NCI-H526 treated with DMSO at 0.1 percent for 48 hours (cell line): ENCODE measurements around the gene FCHSD2.

Experiments used
- DNase-seq: peaks from one replicate; lab custom pipeline; 2025; lab: John Stamatoyannopoulos, UW

Gene FCHSD2

GRCh38 chr11:72969894-72970335, 172.2 kb downstream of the FCHSD2 start:
- no peak for DNase-seq

GRCh38 chr11:72968390-72968789, 173.7 kb downstream of the FCHSD2 start:
- DNase-seq = no peak

- DNase-seq = no peak
Observed at GRCh38 chr11:72965672-72966071, 176.4 kb downstream of the FCHSD2 start.

GRCh38 chr11:72962717-72963116, 179.4 kb downstream of the FCHSD2 start:
- DNase-seq = no peak

GRCh38 chr11:72962084-72962483, 180.0 kb downstream of the FCHSD2 start:
- DNase-seq = no peak

GRCh38 chr11:72959998-72960731, 182.0 kb downstream of the FCHSD2 start:
- DNase-seq = no peak

- no peak for DNase-seq
Observed at GRCh38 chr11:72958791-72959190, 183.3 kb downstream of the FCHSD2 start.

GRCh38 chr11:72955466-72955865, 186.7 kb downstream of the FCHSD2 start:
- no peak for DNase-seq

GRCh38 chr11:72954860-72955259, 187.3 kb downstream of the FCHSD2 start:
- no peak for DNase-seq

GRCh38 chr11:72953637-72954036, 188.5 kb downstream of the FCHSD2 start:
- DNase-seq = no peak

GRCh38 chr11:72951888-72952287, 190.2 kb downstream of the FCHSD2 start:
- no peak for DNase-seq

- DNase-seq = no peak
Observed at GRCh38 chr11:72951193-72951592, 190.9 kb downstream of the FCHSD2 start.

GRCh38 chr11:72950685-72951084, 191.4 kb downstream of the FCHSD2 start:
- no peak for DNase-seq

GRCh38 chr11:72947229-72947628, 194.9 kb downstream of the FCHSD2 start:
- no peak for DNase-seq

- DNase-seq = no peak
Observed at GRCh38 chr11:72943664-72944063, 198.5 kb downstream of the FCHSD2 start.

GRCh38 chr11:72940417-72940816, 201.7 kb downstream of the FCHSD2 start:
- no peak for DNase-seq

- no peak for DNase-seq
Observed at GRCh38 chr11:72939031-72939430, 203.1 kb downstream of the FCHSD2 start.

GRCh38 chr11:72937439-72937838, 204.7 kb downstream of the FCHSD2 start:
- DNase-seq = no peak

- no peak for DNase-seq
Observed at GRCh38 chr11:72935700-72936099, 206.4 kb downstream of the FCHSD2 start.

GRCh38 chr11:72932132-72932570, 210.0 kb downstream of the FCHSD2 start:
- DNase-seq = no peak

GRCh38 chr11:72930008-72930407, 212.1 kb downstream of the FCHSD2 start:
- DNase-seq = no peak

- DNase-seq = no peak
Observed at GRCh38 chr11:72929256-72929655, 212.9 kb downstream of the FCHSD2 start.

GRCh38 chr11:72927380-72927779, 214.7 kb downstream of the FCHSD2 start:
- DNase-seq = no peak

- DNase-seq = no peak
Observed at GRCh38 chr11:72926076-72926475, 216.0 kb downstream of the FCHSD2 start.
